BLaER1 treated with 17β-estradiol and CSF1 and Interleukin-3, amounts not matched to agents 10 nM and 100 nM (cell line): ENCODE data around the gene CCDC51.
"Not testable (repeated sequence)": the region's sequence is repeated elsewhere in the genome, so short reads cannot be mapped to it uniquely, and the experiment has no call there.

Experiments
- H3K27ac ChIP-seq, 11 experiments: shearing (Covaris generic); formaldehyde crosslinking; 2 replicates each; pipeline ENCODE4 v1.8.1; 2022
- H3K27me3 ChIP-seq, 11 experiments: shearing (Covaris generic); formaldehyde crosslinking; 2 replicates each; pipeline ENCODE4 v1.8.1; 2022
- H3K36me3 ChIP-seq, 11 experiments: shearing (Covaris generic); formaldehyde crosslinking; 2 replicates each; pipeline ENCODE4 v1.8.1; 2022
- H3K4me1 ChIP-seq, 10 experiments: shearing (Covaris generic); formaldehyde crosslinking; 2 replicates each; pipeline ENCODE4 v1.8.1; 2022
- H3K4me2 ChIP-seq, 11 experiments: shearing (Covaris generic); formaldehyde crosslinking; 2 replicates each; pipeline ENCODE4 v1.8.1; 2022
- H3K4me3 ChIP-seq, 10 experiments: shearing (Covaris generic); formaldehyde crosslinking; 2 replicates each; pipeline ENCODE4 v1.8.1; 2022
- H3K9ac ChIP-seq, 11 experiments: shearing (Covaris generic); formaldehyde crosslinking; 2 replicates each; pipeline ENCODE4 v1.8.1; 2022
- H3K9me3 ChIP-seq, 11 experiments: shearing (Covaris generic); formaldehyde crosslinking; replicated peaks in 1 of 11; 2 replicates each; pipeline ENCODE4 v1.8.1; 2022
- H4K20me1 ChIP-seq, 11 experiments: shearing (Covaris generic); formaldehyde crosslinking; 2 replicates each; pipeline ENCODE4 v1.8.1; 2022
- Cebpa-rat ChIP-seq, 11 experiments: shearing (Covaris generic); IDR thresholded peaks; 2 replicates each; pipeline ENCODE4 v1.8.1; 2022

The CCDC51 gene

GRCh38 chr3:48463703-48464102, 23.8 kb upstream of the CCDC51 start:
- H3K9ac ChIP-seq, result 0 out of 22 replicates have a peak overlapping the region, but pooled peaks of 3 of the 11 experiments have one; percentile 1 to 19 (median 17)
- peaks cover 45 to 87% (median 70%) of the 10 kb centered on the region in 11 experiments for H3K36me3 ChIP-seq
- H3K4me2 ChIP-seq, result no peak overlapping the region
- no peak overlapping the region; a peak in 1 of 22 replicates for H3K27ac ChIP-seq
- peaks cover 29 to 49% (median 40%) of the 10 kb centered on the region in 10 experiments for H3K4me1 ChIP-seq
- H3K4me3 ChIP-seq, result no peak overlapping the region
- no peaks in the 10 kb centered on the region for H3K9me3 ChIP-seq
- no peaks in the 10 kb centered on the region for H3K27me3 ChIP-seq
- H4K20me1 ChIP-seq, result peaks cover 13 to 33% (median 21%) of the 10 kb centered on the region in 11 experiments; a peak in 19 of 22 replicates
- TF ChIP-seq Cebpa-rat (IDR thresholded peaks at IDR 0.05), result no peak

GRCh38 chr3:48461767-48462166, 21.8 kb upstream of the CCDC51 start:
- not testable (repeated sequence) for H3K9me3 ChIP-seq, H3K4me2 ChIP-seq, H3K27me3 ChIP-seq, H3K27ac ChIP-seq, H3K9ac ChIP-seq, H3K4me3 ChIP-seq
- H3K4me1 ChIP-seq, result peaks cover 10 to 29% (median 21%) of the 10 kb centered on the region in 10 experiments
- H4K20me1 ChIP-seq, result peaks cover 0 to 14% (median 2%) of the 10 kb centered on the region in 11 experiments; a peak in 12 of 22 replicates
- peaks cover 48 to 87% (median 70%) of the 10 kb centered on the region in 11 experiments for H3K36me3 ChIP-seq

- peaks cover 0 to 12% (median 0%) of the 10 kb centered on the region in 11 experiments; a peak in 3 of 22 replicates for H4K20me1 ChIP-seq
- no peak overlapping the region for H3K4me3 ChIP-seq
- TF ChIP-seq Cebpa-rat (IDR thresholded peaks at IDR 0.05), result no peak
- H3K36me3 ChIP-seq, result peaks cover 61 to 97% (median 82%) of the 10 kb centered on the region in 11 experiments
- H3K9me3 ChIP-seq, result no peaks in the 10 kb centered on the region
- no peak overlapping the region; a peak in 1 of 22 replicates for H3K4me2 ChIP-seq
- H3K27me3 ChIP-seq, result no peaks in the 10 kb centered on the region
- H3K4me1 ChIP-seq, result peaks cover 8 to 22% (median 12%) of the 10 kb centered on the region in 10 experiments
- H3K27ac ChIP-seq, result no peak overlapping the region
- 0 out of 22 replicates have a peak overlapping the region, but pooled peaks of 1 of the 11 experiments have one; percentile 25 for H3K9ac ChIP-seq
Measured at GRCh38 chr3:48460517-48460902, 20.6 kb upstream of the CCDC51 start.

GRCh38 chr3:48459773-48460516, 20.0 kb upstream of the CCDC51 start:
- Histone ChIP-seq H3K4me2 (no peak overlapping the region), H3K36me3 (peaks cover 67 to 99% (median 88%) of the 10 kb centered on the region in 11 experiments), H3K4me3 (no peak overlapping the region), H4K20me1 (peaks cover 0 to 12% (median 0%) of the 10 kb centered on the region in 11 experiments; a peak in 3 of 22 replicates), H3K9me3 (no peaks in the 10 kb centered on the region), H3K27ac (no peak overlapping the region), H3K4me1 (peaks cover 3 to 16% (median 7%) of the 10 kb centered on the region in 10 experiments; a peak in 18 of 20 replicates), H3K9ac (no peak overlapping the region), H3K27me3 (no peaks in the 10 kb centered on the region)
- no peak for TF ChIP-seq Cebpa-rat (IDR thresholded peaks at IDR 0.05)

GRCh38 chr3:48459331-48459730, 19.4 kb upstream of the CCDC51 start:
- Histone ChIP-seq H3K4me3 (no peak overlapping the region), H3K4me2 (no peak overlapping the region), H3K36me3 (peaks cover 72 to 99% (median 89%) of the 10 kb centered on the region in 11 experiments), H4K20me1 (peaks cover 0 to 12% (median 0%) of the 10 kb centered on the region in 11 experiments; a peak in 3 of 22 replicates), H3K9me3 (no peaks in the 10 kb centered on the region), H3K4me1 (peaks cover 0 to 10% (median under 1%) of the 10 kb centered on the region in 10 experiments; a peak in 7 of 20 replicates), H3K27ac (no peak overlapping the region), H3K9ac (no peak overlapping the region), H3K27me3 (no peaks in the 10 kb centered on the region)
- TF ChIP-seq Cebpa-rat (IDR thresholded peaks at IDR 0.05), result no peak

- Histone ChIP-seq H3K9me3 (no peaks in the 10 kb centered on the region), H3K27ac (no peak overlapping the region), H3K9ac (no peak overlapping the region; a peak in 1 of 22 replicates), H3K4me2 (no peak overlapping the region), H3K4me1 (peaks cover 0 to 9% (median 0%) of the 10 kb centered on the region in 10 experiments; a peak in 5 of 20 replicates), H3K36me3 (peaks cover 96 to 100% (median 100%) of the 10 kb centered on the region in 11 experiments), H3K4me3 (no peak overlapping the region), H4K20me1 (peaks cover 0 to 10% (median 0%) of the 10 kb centered on the region in 11 experiments; a peak in 2 of 22 replicates), H3K27me3 (no peaks in the 10 kb centered on the region)
- no peak for TF ChIP-seq Cebpa-rat (IDR thresholded peaks at IDR 0.05)
Measured at GRCh38 chr3:48456456-48456855, 16.5 kb upstream of the CCDC51 start.

GRCh38 chr3:48451270-48451669, 11.4 kb upstream of the CCDC51 start:
- Histone ChIP-seq H3K27me3 (no peaks in the 10 kb centered on the region), H3K36me3 (peaks cover 53 to 82% (median 65%) of the 10 kb centered on the region in 11 experiments), H3K9me3 (no peaks in the 10 kb centered on the region), H3K9ac (no peak overlapping the region), H3K4me1 (peaks cover 14 to 21% (median 17%) of the 10 kb centered on the region in 10 experiments), H4K20me1 (0 out of 22 replicates have a peak, but pooled peaks cover 0 to 3% (median 0%) of the 10 kb centered on the region in 11 experiments), H3K4me2 (no peak overlapping the region), H3K27ac (no peak overlapping the region), H3K4me3 (no peak overlapping the region)
- TF ChIP-seq Cebpa-rat (IDR thresholded peaks at IDR 0.05), result no peak

- Histone ChIP-seq H3K4me1 (peaks cover 26 to 41% (median 33%) of the 10 kb centered on the region in 10 experiments), H4K20me1 (peaks cover 5 to 32% (median 20%) of the 10 kb centered on the region in 11 experiments; a peak in 18 of 22 replicates), H3K9ac (peak within 1 kb of the TSS; percentile 81 to 94 (median 89)), H3K4me2 (peak within 1 kb of the TSS; percentile 84 to 99 (median 91)), H3K36me3 (peaks cover 36 to 70% (median 48%) of the 10 kb centered on the region in 11 experiments), H3K27ac (peak within 1 kb of the TSS; percentile 27 to 89 (median 81); a peak in 21 of 22 replicates), H3K4me3 (peak within 1 kb of the TSS; percentile 62 to 100 (median 88)), H3K9me3 (no peaks in the 10 kb centered on the region), H3K27me3 (no peaks in the 10 kb centered on the region)
- no peak for TF ChIP-seq Cebpa-rat (IDR thresholded peaks at IDR 0.05)
Measured at GRCh38 chr3:48446425-48447193, 6.7 kb upstream of the CCDC51 start, which contains the start of gene ATRIP. Gene ATRIP (plus strand): TSS chr3:48446737. CDS start chr3:48446846, 109 bp downstream.
